DMS 273 treated with DMSO at 0.1 percent for 48 hours (cell line): Measurements from ENCODE around the gene PRPF4.

Experiments
- DNase-seq: peaks from one replicate; lab custom pipeline; 2025; lab: John Stamatoyannopoulos, UW

Gene PRPF4

GRCh38 chr9:113311961-113312360 lies 36.5 kb downstream of the PRPF4 start:
- no peak for DNase-seq

- DNase-seq: no peak
Observed at GRCh38 chr9:113313261-113313660, 37.8 kb downstream of the PRPF4 start.

GRCh38 chr9:113315231-113315630 lies 39.8 kb downstream of the PRPF4 start:
- no peak for DNase-seq

- DNase-seq: no peak
Observed at GRCh38 chr9:113316030-113316429, 40.6 kb downstream of the PRPF4 start.

GRCh38 chr9:113317777-113318176 lies 42.3 kb downstream of the PRPF4 start:
- no peak for DNase-seq

GRCh38 chr9:113319054-113319453 lies 43.6 kb downstream of the PRPF4 start:
- no peak for DNase-seq

- DNase-seq: no peak
Observed at GRCh38 chr9:113320051-113320450, 44.6 kb downstream of the PRPF4 start.

- DNase-seq: no peak
Observed at GRCh38 chr9:113322671-113323070, 47.2 kb downstream of the PRPF4 start.

- no peak for DNase-seq
Observed at GRCh38 chr9:113326230-113326629, 50.8 kb downstream of the PRPF4 start.

- no peak for DNase-seq
Observed at GRCh38 chr9:113328045-113328782, 52.8 kb downstream of the PRPF4 start.

GRCh38 chr9:113331780-113332179 lies 56.3 kb downstream of the PRPF4 start:
- no peak for DNase-seq

GRCh38 chr9:113337714-113338113 lies 62.3 kb downstream of the PRPF4 start:
- DNase-seq: no peak

GRCh38 chr9:113340011-113340699 lies 64.7 kb downstream of the PRPF4 start, which contains the start of gene WDR31:
Gene WDR31 (minus strand): TSS chr9:113340275. CDS start chr9:113332022, 8,253 bp downstream.
- DNase-seq: peak; percentile 61

- no peak for DNase-seq
Observed at GRCh38 chr9:113341712-113342410, 66.4 kb downstream of the PRPF4 start.
